Eye (tissue), 1 donor: ENCODE data around the gene C17orf75.
"Not testable (repeated sequence)": the region's sequence is repeated elsewhere in the genome, so short reads cannot be mapped to it uniquely, and the experiment has no call there.

ENCODE experiments used
- DNase-seq: peaks from one replicate; pipeline ENCODE4 v3.0.0-alpha.2; 2015

C17orf75 gene

GRCh38 chr17:32342603-32343325, 791 bp upstream of the C17orf75 start:
- no peak for DNase-seq

- DNase-seq: peak; percentile 57
Measured at GRCh38 chr17:32341141-32341856, 674 bp downstream of the C17orf75 start.

- no peak for DNase-seq
Measured at GRCh38 chr17:32335687-32336086, 6.3 kb downstream of the C17orf75 start.

- DNase-seq: no peak
Measured at GRCh38 chr17:32335046-32335445, 6.9 kb downstream of the C17orf75 start.

- DNase-seq: peak; percentile 23
Measured at GRCh38 chr17:32333187-32333586, 8.8 kb downstream of the C17orf75 start.

- DNase-seq: no peak
Measured at GRCh38 chr17:32331243-32332040, 10.5 kb downstream of the C17orf75 start.

- no peak for DNase-seq
Measured at GRCh38 chr17:32330147-32330546, 11.8 kb downstream of the C17orf75 start.

- DNase-seq: no peak
Measured at GRCh38 chr17:32327911-32328310, 14.1 kb downstream of the C17orf75 start.

GRCh38 chr17:32323811-32324491, 18.0 kb downstream of the C17orf75 start:
- DNase-seq: peak; percentile 59

- no peak for DNase-seq
Measured at GRCh38 chr17:32323046-32323445, 18.9 kb downstream of the C17orf75 start.

- no peak for DNase-seq
Measured at GRCh38 chr17:32320847-32321246, 21.1 kb downstream of the C17orf75 start.

- not testable (repeated sequence) for DNase-seq
Measured at GRCh38 chr17:32320080-32320479, 21.9 kb downstream of the C17orf75 start.

- DNase-seq: peak; percentile 89
Measured at GRCh38 chr17:32319548-32319905, 22.4 kb downstream of the C17orf75 start.

GRCh38 chr17:32318071-32318470, 23.9 kb downstream of the C17orf75 start:
- no peak for DNase-seq

GRCh38 chr17:32317353-32317752, 24.6 kb downstream of the C17orf75 start:
- DNase-seq: no peak

- DNase-seq: not testable (repeated sequence)
Measured at GRCh38 chr17:32316653-32317052, 25.3 kb downstream of the C17orf75 start.

GRCh38 chr17:32315171-32315570, 26.8 kb downstream of the C17orf75 start:
- no peak for DNase-seq

GRCh38 chr17:32314636-32315035, 27.3 kb downstream of the C17orf75 start:
- DNase-seq: no peak

GRCh38 chr17:32311028-32311536, 30.9 kb downstream of the C17orf75 start:
- DNase-seq: peak; percentile 78

GRCh38 chr17:32307658-32308057, 34.3 kb downstream of the C17orf75 start:
- peak; percentile 59 for DNase-seq

- DNase-seq: no peak
Measured at GRCh38 chr17:32305049-32305448, 36.9 kb downstream of the C17orf75 start.

- peak; percentile 26 for DNase-seq
Measured at GRCh38 chr17:32303781-32304288, 38.1 kb downstream of the C17orf75 start.
